Mesodermal cell (in vitro differentiated cells): Measurements from ENCODE around the gene ZNRF3.
A peak's percentile ranks its signal among the peaks of the same experiment; 100 is the strongest.
"Not testable (repeated sequence)": the region's sequence is repeated elsewhere in the genome, so short reads cannot be mapped to it uniquely, and the experiment has no call there.

Experiments
- H3K27ac ChIP-seq: 2 replicates; pipeline ENCODE4 v1.7.0; 2013; ENCODE audit warnings: mild to moderate bottlenecking, low read depth, low read length, moderate library complexity; ENCODE audit not compliant: severe bottlenecking
- H3K36me3 ChIP-seq: 2 replicates; pipeline ENCODE4 v1.7.1; 2013; ENCODE audit warnings: mild to moderate bottlenecking, low read length, moderate library complexity; ENCODE audit not compliant: control insufficient read depth, insufficient read depth
- H3K4me1 ChIP-seq: one replicate; pipeline ENCODE4 v1.7.1; 2013; ENCODE audit warnings: mild to moderate bottlenecking, low read length; ENCODE audit not compliant: insufficient read depth, control insufficient read depth, poor library complexity, severe bottlenecking
- H3K4me3 ChIP-seq: 2 replicates; pipeline ENCODE4 v1.7.0; 2013; ENCODE audit warnings: low read length, control low read depth, mild to moderate bottlenecking; ENCODE audit not compliant: insufficient read depth, poor library complexity, severe bottlenecking; ENCODE audit errors: extremely low read depth
- H3K9me3 ChIP-seq: 2 replicates; pipeline ENCODE4 v1.7.1; 2013; ENCODE audit warnings: mild to moderate bottlenecking, low read length, moderate library complexity; ENCODE audit not compliant: control insufficient read depth
- WGBS, 2 experiments: methylation state at CpG; one replicate each; pipeline ENCODE4 v1.1.5; 2013; ENCODE audit warnings: missing lambda C conversion rate in 2 of 2; ENCODE audit not compliant: insufficient coverage in 2 of 2; 5-methylcytosine and 5-hydroxymethylcytosine counted together

Gene ZNRF3

GRCh38 chr22:28997342-28997741, 114.0 kb downstream of the ZNRF3 start:
- H3K4me3 ChIP-seq, result no peak overlapping the region
- WGBS, 2 experiments, result 100% methylated on average over 3 of the region's 3 CpGs; no CpG with 5 or more reads in 1 of the 2 experiments
- H3K9me3 ChIP-seq, result no peaks in the 10 kb centered on the region
- H3K36me3 ChIP-seq, result peaks cover 35% of the 10 kb centered on the region
- peaks cover 5% of the 10 kb centered on the region for H3K4me1 ChIP-seq
- H3K27ac ChIP-seq, result no peak overlapping the region

- no peak overlapping the region for H3K4me3 ChIP-seq
- H3K9me3 ChIP-seq, result no peaks in the 10 kb centered on the region
- peaks cover 5% of the 10 kb centered on the region for H3K4me1 ChIP-seq
- 96 to 98% methylated on average over 3 of the region's 3 CpGs for WGBS, 2 experiments
- H3K27ac ChIP-seq, result no peak overlapping the region
- peaks cover 22% of the 10 kb centered on the region for H3K36me3 ChIP-seq
Observed at GRCh38 chr22:28998681-28999080, 115.3 kb downstream of the ZNRF3 start.

- peaks cover 13% of the 10 kb centered on the region for H3K4me1 ChIP-seq
- peaks cover 16% of the 10 kb centered on the region for H3K36me3 ChIP-seq
- H3K4me3 ChIP-seq, result no peak overlapping the region
- H3K9me3 ChIP-seq, result no peaks in the 10 kb centered on the region
- WGBS, 2 experiments, result 86 to 97% methylated on average over 3 to 5 of the region's 7 CpGs
- no peak overlapping the region for H3K27ac ChIP-seq
Observed at GRCh38 chr22:28999510-28999909, 116.1 kb downstream of the ZNRF3 start.

GRCh38 chr22:28999919-29000556, 116.7 kb downstream of the ZNRF3 start:
- Histone ChIP-seq H3K36me3 (peaks cover 12% of the 10 kb centered on the region), H3K4me1 (peaks cover 17% of the 10 kb centered on the region), H3K4me3 (no peak overlapping the region), H3K9me3 (no peaks in the 10 kb centered on the region), H3K27ac (no peak overlapping the region)
- no CpG with 5 or more reads among the region's 1 CpG for WGBS, 2 experiments

GRCh38 chr22:29000641-29001040, 117.3 kb downstream of the ZNRF3 start:
- no peak overlapping the region for H3K4me3 ChIP-seq
- peaks cover 21% of the 10 kb centered on the region for H3K4me1 ChIP-seq
- WGBS, 2 experiments, result 94 to 100% methylated on average over 2 of the region's 5 CpGs
- H3K9me3 ChIP-seq, result no peaks in the 10 kb centered on the region
- H3K36me3 ChIP-seq, result peaks cover 12% of the 10 kb centered on the region
- no peak overlapping the region for H3K27ac ChIP-seq

GRCh38 chr22:29002603-29003002, 119.2 kb downstream of the ZNRF3 start:
- Histone ChIP-seq H3K4me3 (no peak overlapping the region), H3K4me1 (peaks cover 24% of the 10 kb centered on the region), H3K9me3 (no peaks in the 10 kb centered on the region), H3K27ac (no peak overlapping the region), H3K36me3 (peaks cover 2% of the 10 kb centered on the region)
- WGBS, 2 experiments, result 100% methylated on average over 1 of the region's 4 CpGs

- Histone ChIP-seq H3K27ac (peak overlapping the region; percentile 90), H3K9me3 (no peaks in the 10 kb centered on the region), H3K4me3 (no peak overlapping the region), H3K4me1 (peaks cover 24% of the 10 kb centered on the region), H3K36me3 (no peaks in the 10 kb centered on the region)
- WGBS, 2 experiments, result 79 to 89% methylated on average over 1 to 2 of the region's 4 CpGs
Observed at GRCh38 chr22:29003552-29003951, 120.2 kb downstream of the ZNRF3 start.

- 31 to 34% methylated on average over 8 to 9 of the region's 9 CpGs for WGBS, 2 experiments
- H3K27ac ChIP-seq, result peak overlapping the region; percentile 90
- peaks cover 30% of the 10 kb centered on the region for H3K4me1 ChIP-seq
- H3K9me3 ChIP-seq, result no peaks in the 10 kb centered on the region
- H3K36me3 ChIP-seq, result no peaks in the 10 kb centered on the region
- H3K4me3 ChIP-seq, result no peak overlapping the region
Observed at GRCh38 chr22:29003975-29004646, 120.7 kb downstream of the ZNRF3 start.

- Histone ChIP-seq H3K27ac (peak overlapping the region; percentile 90), H3K36me3 (no peaks in the 10 kb centered on the region), H3K4me1 (peaks cover 30% of the 10 kb centered on the region), H3K4me3 (no peak overlapping the region), H3K9me3 (no peaks in the 10 kb centered on the region)
- WGBS, 2 experiments, result 3 to 5% methylated on average over 15 of the region's 20 CpGs
Observed at GRCh38 chr22:29004647-29005371, 121.4 kb downstream of the ZNRF3 start.

- H3K27ac ChIP-seq, result peak overlapping the region; percentile 90
- not testable (repeated sequence) for H3K36me3 ChIP-seq, H3K4me3 ChIP-seq, H3K9me3 ChIP-seq
- 86% methylated on average over 5 to 8 of the region's 8 CpGs for WGBS, 2 experiments
- peaks cover 27% of the 10 kb centered on the region for H3K4me1 ChIP-seq
Observed at GRCh38 chr22:29005754-29006153, 122.4 kb downstream of the ZNRF3 start.
